VCaP (cell line): ENCODE results near the gene DNMT1.

Experiments
- H3K27ac ChIP-seq: fragments of 450-650 bp; 2 replicates; pipeline ENCODE4 v1.5.1; 2017
- TF ChIP-seq, protein P1 (sequence below): fragments of 450-650 bp; conservative IDR thresholded peaks from 2 replicates; pipeline ENCODE4 v1.5.1; 2017; ENCODE audit warnings: mild to moderate bottlenecking, moderate library complexity

DNMT1 gene

DNA sequence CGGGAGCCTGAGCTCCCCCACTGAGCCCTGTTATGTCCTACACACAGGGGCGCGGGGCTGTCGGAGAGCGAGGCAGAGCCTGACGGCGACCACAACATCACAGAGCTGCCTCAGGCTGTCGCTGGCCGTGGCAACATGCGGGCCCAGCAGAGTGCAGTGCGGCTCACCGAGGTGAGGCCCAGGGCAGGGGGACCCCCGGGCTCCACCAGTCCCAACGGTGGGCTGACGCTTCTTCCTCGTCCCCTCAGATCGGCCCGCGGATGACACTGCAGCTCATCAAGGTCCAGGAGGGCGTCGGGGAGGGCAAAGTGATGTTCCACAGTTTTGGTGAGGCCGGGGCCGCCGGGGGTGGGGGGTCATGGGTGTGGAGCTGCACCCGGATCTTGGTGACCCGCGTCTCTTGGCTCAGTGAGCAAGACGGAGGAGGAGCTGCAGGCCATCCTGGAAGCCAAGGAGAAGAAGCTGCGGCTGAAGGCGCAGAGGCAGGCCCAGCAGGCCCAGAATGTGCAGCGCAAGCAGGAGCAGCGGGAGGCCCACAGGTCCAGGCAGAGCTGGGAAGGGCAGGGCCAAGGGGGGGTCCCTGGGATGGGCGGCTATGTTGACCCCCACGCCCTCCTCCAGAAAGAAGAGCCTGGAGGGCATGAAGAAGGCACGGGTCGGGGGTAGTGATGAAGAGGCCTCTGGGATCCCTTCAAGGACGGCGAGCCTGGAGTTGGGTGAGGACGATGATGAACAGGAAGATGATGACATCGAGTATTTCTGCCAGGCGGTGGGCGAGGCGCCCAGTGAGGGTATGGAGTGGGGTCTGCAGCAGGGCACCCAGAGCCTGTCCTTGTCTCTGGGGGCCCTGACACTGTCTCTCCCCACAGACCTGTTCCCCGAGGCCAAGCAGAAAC, 84.4 kb downstream of the DNMT1 start:
- H3K27ac ChIP-seq: no peak overlapping the region
- TF ChIP-seq, protein P1, sequence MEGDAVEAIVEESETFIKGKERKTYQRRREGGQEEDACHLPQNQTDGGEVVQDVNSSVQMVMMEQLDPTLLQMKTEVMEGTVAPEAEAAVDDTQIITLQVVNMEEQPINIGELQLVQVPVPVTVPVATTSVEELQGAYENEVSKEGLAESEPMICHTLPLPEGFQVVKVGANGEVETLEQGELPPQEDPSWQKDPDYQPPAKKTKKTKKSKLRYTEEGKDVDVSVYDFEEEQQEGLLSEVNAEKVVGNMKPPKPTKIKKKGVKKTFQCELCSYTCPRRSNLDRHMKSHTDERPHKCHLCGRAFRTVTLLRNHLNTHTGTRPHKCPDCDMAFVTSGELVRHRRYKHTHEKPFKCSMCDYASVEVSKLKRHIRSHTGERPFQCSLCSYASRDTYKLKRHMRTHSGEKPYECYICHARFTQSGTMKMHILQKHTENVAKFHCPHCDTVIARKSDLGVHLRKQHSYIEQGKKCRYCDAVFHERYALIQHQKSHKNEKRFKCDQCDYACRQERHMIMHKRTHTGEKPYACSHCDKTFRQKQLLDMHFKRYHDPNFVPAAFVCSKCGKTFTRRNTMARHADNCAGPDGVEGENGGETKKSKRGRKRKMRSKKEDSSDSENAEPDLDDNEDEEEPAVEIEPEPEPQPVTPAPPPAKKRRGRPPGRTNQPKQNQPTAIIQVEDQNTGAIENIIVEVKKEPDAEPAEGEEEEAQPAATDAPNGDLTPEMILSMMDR: no peak

DNA sequence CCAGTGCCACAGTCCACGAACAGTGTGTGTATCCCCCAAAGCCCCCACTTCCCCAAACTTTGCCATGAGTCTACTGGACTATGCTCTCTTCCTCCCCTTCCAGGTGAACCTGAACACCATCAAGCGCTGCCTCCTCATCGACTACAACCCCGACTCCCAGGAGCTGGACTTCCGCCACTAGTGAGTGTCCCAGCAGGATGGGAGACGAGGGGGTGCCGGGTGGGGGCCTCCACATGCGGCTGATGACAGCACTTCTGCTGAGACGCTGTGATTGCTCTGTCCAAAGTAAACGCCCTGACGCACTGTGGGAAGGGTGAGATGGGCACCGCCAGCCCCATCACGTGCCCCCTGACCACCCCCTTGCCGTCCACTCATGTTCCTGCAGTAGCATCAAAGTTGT, 85.2 kb downstream of the DNMT1 start:
- H3K27ac ChIP-seq: no peak overlapping the region
- TF ChIP-seq, protein P1: no peak

DNA sequence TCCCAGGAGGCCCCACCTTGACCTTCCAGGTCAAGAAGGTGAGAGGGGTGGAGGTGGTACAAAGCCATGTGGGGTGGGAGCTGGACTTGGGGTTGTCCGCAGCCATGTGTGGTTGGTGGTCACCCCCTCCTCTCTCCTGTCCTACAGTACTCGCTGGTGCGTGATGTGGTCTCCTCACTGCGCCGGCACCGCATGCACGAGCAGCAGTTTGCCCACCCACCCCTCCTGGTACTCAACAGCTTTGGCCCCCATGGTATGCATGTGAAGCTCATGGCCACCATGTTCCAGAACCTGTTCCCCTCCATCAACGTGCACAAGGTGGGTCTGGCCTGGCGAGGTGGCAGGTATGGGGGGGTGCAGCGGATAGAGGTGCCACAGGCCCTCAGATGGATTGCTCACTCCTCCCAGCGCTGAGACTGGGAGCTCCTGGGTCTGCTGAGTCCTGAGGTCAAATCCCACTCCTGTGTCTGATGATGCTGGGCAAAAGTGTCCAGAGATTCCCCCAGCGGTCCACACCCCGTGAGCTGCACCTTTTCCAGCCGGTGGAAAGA, 86.9 kb downstream of the DNMT1 start:
- peak overlapping the region; percentile 75; the same call in 1 of the 2 replicates for H3K27ac ChIP-seq

DNA sequence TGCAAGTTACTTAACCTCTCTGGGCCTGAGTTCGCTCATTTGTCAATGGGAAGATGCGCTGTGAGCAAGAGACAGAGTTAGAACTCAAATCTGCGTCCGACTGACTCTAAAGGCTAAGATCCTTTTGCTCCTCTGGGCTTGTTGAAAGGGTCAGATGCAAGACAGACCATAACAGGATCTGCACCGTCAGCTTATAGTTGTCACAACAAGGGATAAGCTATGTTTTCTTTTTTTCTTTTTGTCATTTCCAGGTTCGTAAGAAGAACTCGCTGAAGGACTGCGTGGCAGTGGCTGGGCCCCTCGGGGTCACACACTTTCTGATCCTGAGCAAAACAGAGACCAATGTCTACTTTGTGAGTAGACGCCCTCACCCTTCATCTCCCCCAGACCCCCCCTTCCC, 87.5 kb downstream of the DNMT1 start:
- peak overlapping the region; percentile 75 for H3K27ac ChIP-seq
- TF ChIP-seq, protein P1: no peak

More for the DNA sequence above, 86.9 kb downstream of the DNMT1 start:
- TF ChIP-seq, protein P1: no peak

DNA sequence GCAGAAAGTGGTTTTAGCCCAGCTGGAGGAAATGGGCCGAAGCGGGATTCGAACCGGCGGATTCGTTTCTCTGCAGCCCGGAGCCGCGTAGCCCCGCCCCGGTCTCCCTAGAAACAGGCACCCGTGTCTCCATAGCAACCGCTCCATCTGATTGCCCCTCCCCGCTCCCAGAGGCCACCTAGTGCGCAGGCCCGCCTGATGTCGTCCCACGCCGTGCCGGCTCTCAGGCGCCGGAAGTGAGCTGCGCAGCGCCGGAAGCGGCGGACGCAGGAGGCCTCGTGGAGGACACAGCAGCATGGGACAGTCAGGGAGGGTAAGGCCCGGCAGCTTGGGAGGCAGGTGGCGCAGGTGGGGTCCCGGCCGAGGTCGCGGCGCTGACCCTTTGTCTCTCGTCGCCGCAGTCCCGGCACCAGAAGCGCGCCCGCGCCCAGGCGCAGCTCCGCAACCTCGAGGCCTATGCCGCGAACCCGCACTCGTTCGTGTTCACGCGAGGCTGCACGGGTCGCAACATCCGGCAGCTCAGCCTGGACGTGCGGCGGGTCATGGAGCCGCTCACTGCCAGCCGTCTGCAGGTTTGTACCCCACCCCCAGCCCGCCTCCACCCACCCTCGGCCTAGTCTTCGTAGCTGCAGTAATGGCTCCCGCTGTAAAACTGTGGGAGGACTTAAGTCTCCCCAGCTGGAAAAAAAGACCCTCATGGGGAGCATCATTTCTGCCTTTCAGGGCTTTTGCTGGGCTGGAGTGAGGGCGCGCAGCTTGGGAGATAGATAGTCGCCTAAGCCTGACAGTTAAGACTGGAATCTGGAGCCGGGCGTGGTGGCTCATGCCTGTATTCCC, 88.4 kb downstream of the DNMT1 start, which contains the start of gene PPAN:
Gene PPAN (plus strand): TSS at position 263 of the 837 bp plus-strand sequence. CDS start 33 bp downstream, at position 296.
- TF ChIP-seq, protein P1: no peak
- H3K27ac ChIP-seq: peak within 1 kb of the TSS; percentile 75

DNA sequence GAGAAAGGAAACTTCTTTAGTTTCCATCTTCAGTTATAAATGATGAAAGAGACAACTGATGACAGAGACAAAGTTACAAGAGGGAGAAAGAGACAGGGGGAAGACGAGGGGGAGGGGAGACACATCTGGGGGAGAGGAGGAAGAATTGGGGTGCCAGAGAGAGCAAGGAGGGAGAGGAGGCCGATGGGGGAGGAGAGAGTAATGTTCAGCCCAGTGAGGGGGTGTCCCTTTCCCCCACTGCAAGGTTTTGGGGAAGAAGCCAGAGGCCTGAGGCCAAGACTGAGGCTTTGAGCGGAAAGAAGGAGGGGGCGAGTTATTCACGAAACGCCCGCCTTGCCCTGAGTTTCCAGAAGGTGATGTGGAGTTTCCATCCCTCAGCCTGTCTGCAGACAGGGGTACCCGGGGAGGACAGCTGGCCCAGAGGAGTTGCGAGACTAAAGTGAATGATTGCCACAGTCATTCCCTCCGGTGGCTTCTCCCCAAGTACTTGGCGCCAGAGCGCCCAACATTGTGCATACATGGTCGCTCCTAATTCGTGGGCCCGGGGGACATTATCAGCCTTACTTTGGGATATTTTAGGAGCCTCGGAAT, 89.1 kb downstream of the DNMT1 start:
- TF ChIP-seq, protein P1: no peak
- H3K27ac ChIP-seq: no peak overlapping the region
